ENCODE measurements around the gene EMD.

Gene EMD

GRCh38 chrX:154355776-154356140, 23.3 kb upstream of the EMD start:
- DNase-seq = no peak

GRCh38 chrX:154356596-154356995, 22.5 kb upstream of the EMD start:
- no peak for DNase-seq

- DNase-seq = no peak
Measured at GRCh38 chrX:154357205-154357604, 21.9 kb upstream of the EMD start.

GRCh38 chrX:154358011-154358410, 21.1 kb upstream of the EMD start:
- DNase-seq = no peak

GRCh38 chrX:154358829-154359228, 20.3 kb upstream of the EMD start:
- no peak for DNase-seq

- no peak for DNase-seq
Measured at GRCh38 chrX:154359362-154360154, 19.5 kb upstream of the EMD start.

GRCh38 chrX:154360155-154360713, 18.9 kb upstream of the EMD start:
- DNase-seq = no peak

GRCh38 chrX:154362085-154362742, 16.9 kb upstream of the EMD start:
- no peak for DNase-seq

- no peak for DNase-seq
Measured at GRCh38 chrX:154363706-154364439, 15.2 kb upstream of the EMD start.

- no peak for DNase-seq
Measured at GRCh38 chrX:154365052-154365600, 14.0 kb upstream of the EMD start.

- DNase-seq = no peak
Measured at GRCh38 chrX:154365997-154366665, 13.0 kb upstream of the EMD start.

GRCh38 chrX:154366666-154367055, 12.4 kb upstream of the EMD start:
- no peak for DNase-seq

GRCh38 chrX:154367474-154368308, 11.4 kb upstream of the EMD start:
- DNase-seq = no peak

- DNase-seq = peak; percentile 93
Measured at GRCh38 chrX:154368630-154369448, 10.3 kb upstream of the EMD start.

- peak; percentile 80 for DNase-seq
Measured at GRCh38 chrX:154369449-154370299, 9.4 kb upstream of the EMD start.

GRCh38 chrX:154370300-154371016, 8.6 kb upstream of the EMD start:
- no peak for DNase-seq

- peak; percentile 91 for DNase-seq
Measured at GRCh38 chrX:154371017-154371788, 7.9 kb upstream of the EMD start.

GRCh38 chrX:154371789-154372300, 7.2 kb upstream of the EMD start:
- no peak for DNase-seq

Data from stimulated activated CD8-positive, alpha-beta memory T cell treated with anti-CD3 and anti-CD28 coated beads, Interleukin-4, amount 100 ng/mL, for 48 hours (primary cell).